Limb (tissue), 2 donors: ENCODE results near the gene SLC13A3.

Source experiments
- DNase-seq, 2 donors: peaks; one replicate each; pipeline ENCODE4 v3.0.0-alpha.2; 2016; ENCODE audit errors: extremely low spot score in 2 of 2

The SLC13A3 gene

GRCh38 chr20:46605978-46606816 lies 45.1 kb downstream of the SLC13A3 start:
- no peak for DNase-seq

DNA sequence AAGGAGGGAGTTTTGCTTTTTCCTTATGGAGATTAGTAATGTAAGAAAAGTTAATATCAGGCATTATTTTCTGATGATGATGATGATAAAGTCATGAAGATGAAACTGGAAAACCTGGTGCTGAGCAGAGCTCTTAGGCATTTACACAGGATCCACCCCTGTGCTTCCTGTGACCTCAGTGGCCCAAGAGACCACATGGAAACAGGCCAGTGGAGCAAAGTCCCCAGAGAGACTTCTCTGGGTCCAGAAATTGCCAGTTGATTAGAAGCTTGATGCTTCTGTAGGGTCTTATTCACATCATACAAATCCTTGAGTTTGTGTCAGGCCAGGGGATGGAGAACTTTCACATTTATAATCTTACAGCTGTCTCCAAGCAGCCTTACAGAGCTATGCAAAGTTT lies 46.1 kb downstream of the SLC13A3 start:
- DNase-seq = no peak

- no peak for DNase-seq
Measured at GRCh38 chr20:46604551-46605133, 46.6 kb downstream of the SLC13A3 start.

DNA sequence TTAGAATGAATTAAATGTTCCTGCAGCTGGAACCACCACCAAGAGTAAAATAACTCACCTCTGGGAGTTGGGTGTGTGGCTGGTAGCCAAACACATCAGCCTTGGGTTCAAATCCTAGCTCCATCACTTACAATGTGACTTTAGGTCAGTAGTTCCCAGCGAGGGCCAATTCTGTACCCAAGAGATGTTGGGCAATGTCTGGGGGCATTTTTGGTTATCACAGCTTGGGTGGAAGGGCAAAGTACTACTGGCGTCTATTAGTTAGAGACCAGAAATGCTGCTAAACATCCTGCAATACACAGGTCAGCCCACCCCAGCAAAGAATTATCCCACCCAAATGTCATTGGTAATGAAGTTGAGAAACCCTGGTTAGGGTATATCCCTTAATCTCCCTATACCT lies 48.8 kb downstream of the SLC13A3 start:
- no peak for DNase-seq

DNA sequence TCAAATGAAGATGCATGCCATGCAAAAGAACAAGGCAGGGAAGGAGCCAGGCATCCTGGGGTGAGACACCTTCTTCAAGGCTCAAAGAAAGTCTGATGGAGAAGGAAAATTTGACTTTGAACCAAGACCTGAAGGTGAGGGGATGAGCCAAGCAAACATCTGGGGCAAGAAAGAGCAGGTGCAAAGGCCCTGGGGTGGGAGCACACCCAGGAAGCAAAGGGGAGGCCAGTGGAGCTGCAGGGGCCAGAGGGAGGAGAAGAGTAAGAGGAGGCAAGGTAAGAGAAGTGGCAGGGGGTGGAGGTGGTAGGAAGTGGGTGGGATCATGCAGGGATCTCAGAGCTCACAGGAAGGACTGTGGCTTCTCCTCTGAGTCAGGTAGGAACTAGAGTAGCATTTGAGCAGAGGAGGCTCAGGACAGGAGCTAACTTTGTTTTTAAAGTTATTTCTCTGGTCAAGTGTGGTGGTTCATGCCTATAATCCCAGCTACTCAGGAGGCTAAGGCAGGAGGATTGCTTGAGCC lies 49.6 kb downstream of the SLC13A3 start:
- no peak for DNase-seq

DNA sequence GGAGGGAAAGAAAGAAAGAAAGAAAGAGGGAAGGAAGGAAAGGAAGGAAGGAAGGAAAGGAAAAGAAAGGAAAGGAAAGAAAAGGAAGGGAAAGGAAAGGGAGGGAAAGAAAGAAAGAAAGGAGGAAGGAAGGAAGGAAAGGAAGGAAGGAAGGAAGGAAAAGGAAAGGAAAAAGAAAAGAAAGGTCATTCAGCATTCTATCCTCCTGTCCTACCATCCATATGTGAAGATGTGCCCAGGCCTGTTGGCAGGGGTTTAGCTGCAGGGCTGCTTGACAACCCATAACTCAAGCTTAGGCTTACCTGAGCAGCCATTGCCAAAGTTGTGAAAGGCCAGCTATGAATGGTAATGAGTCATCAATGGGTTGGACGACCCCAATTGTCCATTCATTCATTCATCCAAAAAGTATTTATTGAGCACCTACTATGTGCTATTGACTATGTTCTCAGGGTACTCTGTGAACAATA lies 50.9 kb downstream of the SLC13A3 start:
- no peak for DNase-seq

DNA sequence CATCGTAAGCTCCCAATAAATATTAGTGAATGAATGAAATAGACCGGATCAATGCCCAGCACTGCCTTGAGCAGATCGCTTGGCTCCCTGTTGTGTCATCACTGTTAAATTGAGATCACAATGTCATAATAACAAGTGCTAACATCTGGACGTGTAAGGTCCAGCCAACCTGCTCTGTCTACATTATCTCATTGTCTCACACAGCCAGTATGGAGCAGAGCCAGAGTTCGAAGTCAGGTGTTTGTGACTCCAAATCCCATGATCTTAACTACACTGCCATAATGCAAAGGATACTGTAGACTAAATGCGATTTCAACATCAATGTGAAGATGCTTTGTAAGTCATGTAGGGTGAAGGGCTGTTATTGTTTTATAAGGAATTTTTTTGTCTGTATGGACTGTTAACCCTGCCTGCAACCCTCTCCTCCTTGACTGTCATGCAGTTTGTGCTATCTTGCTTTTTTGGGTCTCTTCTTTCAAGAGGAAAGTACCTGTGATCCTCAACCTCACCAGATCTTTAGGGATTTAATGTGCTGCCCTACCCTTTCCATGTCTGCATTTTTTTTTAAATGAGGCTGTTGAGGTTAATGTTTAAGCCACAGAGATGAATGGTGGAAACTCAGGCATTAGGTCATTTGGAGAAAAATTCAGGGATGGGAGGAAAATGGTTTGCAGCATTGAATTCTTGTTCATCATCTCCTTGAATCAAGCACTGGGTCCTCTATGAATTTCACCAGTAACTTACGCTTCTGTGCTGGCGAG lies 51.9 kb downstream of the SLC13A3 start:
- no peak for DNase-seq

DNA sequence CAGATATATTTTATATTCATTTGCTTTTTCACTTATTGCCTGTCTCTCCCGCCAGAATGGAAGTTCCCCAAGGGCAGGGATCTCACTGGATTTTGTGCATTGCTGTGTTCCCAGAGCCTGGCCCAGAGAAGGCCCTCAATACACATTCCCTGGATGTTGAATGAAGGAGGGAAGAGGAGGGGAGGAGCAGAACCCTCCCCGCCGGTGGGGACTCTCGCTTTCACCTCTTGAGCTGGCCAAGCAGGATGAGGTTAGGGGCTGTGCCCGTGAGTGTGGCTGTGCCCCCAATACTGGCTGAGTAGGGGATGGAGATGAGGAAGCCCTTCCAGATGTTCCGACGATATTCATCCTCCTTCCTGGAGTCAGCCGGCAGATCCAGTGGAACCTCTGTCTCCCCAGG lies 55.3 kb downstream of the SLC13A3 start:
- no peak for DNase-seq

DNA sequence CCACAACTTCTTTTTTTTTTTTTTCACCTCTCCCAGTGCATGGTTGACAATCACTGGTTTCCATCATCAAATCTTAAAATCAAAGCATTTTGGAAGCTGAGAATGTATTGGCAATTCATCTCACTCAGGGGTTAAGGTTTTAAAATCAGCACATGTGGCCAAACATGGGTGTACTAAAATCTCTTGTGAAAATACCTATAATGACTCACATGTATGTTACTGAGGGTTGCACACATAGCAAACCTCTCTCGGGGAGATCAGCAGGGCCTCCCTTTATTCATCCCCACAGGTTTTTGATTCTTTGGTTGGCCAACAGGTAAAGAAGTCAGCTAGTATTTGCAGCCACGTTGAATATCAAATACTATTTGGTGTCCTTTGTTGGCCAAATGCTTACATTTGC lies 56.5 kb downstream of the SLC13A3 start:
- no peak for DNase-seq

GRCh38 chr20:46592580-46593362 lies 58.5 kb downstream of the SLC13A3 start:
- DNase-seq = no peak

DNA sequence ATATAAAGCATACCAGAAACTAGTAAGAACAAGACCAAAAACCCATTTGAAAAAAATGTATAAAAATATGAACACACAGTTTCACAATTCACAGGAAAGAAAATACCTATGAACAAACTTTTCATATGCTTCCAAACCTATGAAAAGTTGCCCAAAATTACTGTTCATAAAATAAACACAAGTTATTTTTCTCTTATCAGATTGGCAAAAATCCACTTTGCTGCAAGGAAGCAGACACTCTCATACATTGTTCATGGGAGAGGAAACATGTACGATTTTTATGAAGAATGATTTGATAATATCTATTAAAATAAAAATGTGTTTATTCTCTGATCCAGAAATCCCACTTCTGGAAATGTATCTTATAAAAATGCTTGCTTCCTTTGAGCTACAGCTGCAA lies 60.8 kb downstream of the SLC13A3 start:
- DNase-seq = no peak

GRCh38 chr20:46588532-46589511 lies 62.4 kb downstream of the SLC13A3 start:
- no peak for DNase-seq

GRCh38 chr20:46587986-46588385 lies 63.3 kb downstream of the SLC13A3 start:
- DNase-seq = no peak

GRCh38 chr20:46586724-46587123 lies 64.5 kb downstream of the SLC13A3 start:
- DNase-seq = peak in 1 of 2 donors; percentile 2

DNA sequence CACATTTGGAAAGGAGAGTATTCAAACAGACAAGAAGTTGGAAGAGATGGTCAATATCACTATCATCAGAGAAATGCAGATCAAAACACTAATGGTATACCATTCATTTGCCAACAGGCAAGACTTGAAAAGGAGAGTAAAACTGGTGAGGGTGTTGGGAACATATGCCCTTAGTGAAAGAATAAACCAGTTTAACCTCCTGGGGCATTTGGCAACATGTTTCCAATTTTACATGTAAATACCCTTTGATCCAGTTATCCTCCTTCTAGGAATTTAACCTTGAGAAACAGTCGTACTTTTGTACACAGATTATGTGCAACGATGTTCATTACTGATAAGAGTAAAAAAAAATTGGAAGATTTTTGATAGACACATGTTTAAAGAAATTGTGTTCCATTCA lies 66.8 kb downstream of the SLC13A3 start:
- no peak for DNase-seq

GRCh38 chr20:46583411-46584214 lies 67.6 kb downstream of the SLC13A3 start:
- DNase-seq = no peak

DNA sequence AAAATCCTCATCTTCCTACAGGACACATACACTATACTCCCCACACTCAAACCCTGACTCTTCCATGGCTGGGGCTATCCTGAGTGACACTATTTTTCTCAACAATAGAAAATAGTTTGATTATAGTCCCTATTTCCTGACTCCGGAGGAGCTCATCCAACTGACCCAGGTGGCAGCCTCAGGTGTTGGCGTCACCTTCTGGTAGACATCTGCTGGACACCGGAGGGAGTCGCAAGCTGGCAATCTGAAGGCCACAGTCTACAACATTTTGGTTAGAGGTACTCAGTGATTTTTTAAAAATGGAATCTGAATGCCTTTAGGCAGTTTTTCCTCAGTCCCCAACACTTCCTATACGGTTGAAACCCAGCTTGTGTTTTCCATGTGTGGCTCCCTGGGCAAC lies 68.6 kb downstream of the SLC13A3 start:
- no peak for DNase-seq

DNA sequence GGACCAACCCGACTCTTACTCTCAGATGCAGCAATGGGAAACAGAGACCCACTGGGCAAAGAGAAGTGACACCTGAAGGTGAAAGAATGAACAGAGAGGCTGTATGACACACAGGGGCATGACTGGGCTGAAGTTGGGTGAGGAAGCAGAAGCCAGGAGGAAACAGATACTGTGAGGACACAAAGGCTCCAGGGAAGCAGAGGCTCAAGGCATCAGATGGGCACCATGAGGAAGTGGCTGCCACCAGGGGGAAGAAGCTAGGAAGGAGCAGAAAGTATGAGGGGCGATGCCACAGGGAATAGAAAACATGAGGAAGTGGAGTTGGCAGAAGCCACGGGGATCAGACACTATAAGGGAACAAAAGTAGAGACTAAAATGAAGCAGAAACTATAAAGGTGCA lies 69.9 kb downstream of the SLC13A3 start:
- DNase-seq = no peak

DNA sequence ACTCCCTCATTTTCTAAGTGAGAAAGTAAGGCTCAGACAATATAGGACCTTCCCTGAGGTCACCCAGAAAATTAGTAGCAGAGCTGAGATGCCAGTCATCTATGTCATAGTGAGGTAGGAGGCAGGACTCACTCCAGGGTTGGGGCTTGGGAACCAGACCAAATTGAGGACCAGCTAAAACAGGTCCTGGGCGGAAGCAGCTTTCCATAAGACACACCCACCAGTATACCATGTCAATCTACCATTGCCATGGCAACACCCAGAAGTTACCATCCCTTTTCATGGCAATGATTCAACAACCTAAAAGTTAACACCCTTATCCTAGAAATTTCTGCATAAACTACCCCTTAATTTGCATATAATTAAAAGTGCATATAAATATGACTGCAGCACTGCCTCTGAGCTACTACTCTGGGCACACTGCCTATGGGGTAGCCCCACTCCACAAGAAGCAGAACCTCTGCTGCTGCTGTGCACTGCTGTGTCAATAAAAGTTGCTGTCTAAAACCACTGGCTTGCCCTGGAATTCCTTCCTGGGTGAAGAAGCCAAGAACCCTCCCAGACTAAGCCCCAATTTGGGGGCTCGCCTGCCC lies 70.5 kb downstream of the SLC13A3 start:
- DNase-seq = no peak
